Sigmoid colon (tissue), 7 donors: ENCODE data around the gene SLC9A7. TPM values are rescaled to one million over a fixed set of nuclear protein-coding genes. Genes with fewer than 3 reads are reported as not detected.

Source experiments
- DNase-seq: peaks from one replicate; pipeline ENCODE4 v3.0.0-alpha.2; 2019
- H3K27ac ChIP-seq, 4 donors: fragments of 200-600 bp; sonication (generic); one replicate each; pipeline ENCODE4 v1.5.1; 2016 to 2019; ENCODE audit warnings: mild to moderate bottlenecking in 1 of 4
- H3K27me3 ChIP-seq, 3 donors: fragments of 200-600 bp; sonication (generic); one replicate each; pipeline ENCODE4 v1.5.1; 2019; ENCODE audit warnings: mild to moderate bottlenecking in 1 of 3
- H3K36me3 ChIP-seq, 4 donors: fragments of 200-600 bp; sonication (generic); one replicate each; pipeline ENCODE4 v1.5.1; 2016 to 2019
- H3K4me1 ChIP-seq, 4 donors: fragments of 200-600 bp; sonication (generic); one replicate each; pipeline ENCODE4 v1.5.1; 2017 to 2019
- H3K4me3 ChIP-seq, 4 donors: fragments of 200-600 bp; sonication (generic); one replicate each; pipeline ENCODE4 v1.5.1; 2017 to 2019; ENCODE audit warnings: mild to moderate bottlenecking in 2 of 4, moderate library complexity in 1 of 4
- H3K9me3 ChIP-seq, 4 donors: fragments of 200-600 bp in 3 of 4; sonication (generic) in 3 of 4; one replicate each; pipeline versions ENCODE4 v1.5.1 to v1.6.1; 2013 to 2019
- CTCF ChIP-seq, 4 experiments: fragments of 450-650 bp in 3 of 4; fragments of 200-600 bp in 1 of 4; IDR thresholded peaks; one replicate each; pipeline ENCODE4 v1.5.1; 2016 to 2019; ENCODE audit warnings: antibody characterized with exemption in 4 of 4, mild to moderate bottlenecking in 3 of 4, moderate library complexity in 2 of 4
- EP300 ChIP-seq, 4 donors: sonication (generic); formaldehyde crosslinking; IDR thresholded peaks; one replicate each; pipeline ENCODE4 v1.6.1; 2017; ENCODE audit warnings: antibody characterized with exemption in 4 of 4
- POLR2A ChIP-seq, 2 donors: fragments of 450-650 bp; IDR thresholded peaks; one replicate each; pipeline ENCODE4 v1.6.1; 2016; ENCODE audit warnings: antibody characterized with exemption in 2 of 2, mild to moderate bottlenecking in 2 of 2, moderate library complexity in 2 of 2
- POLR2AphosphoS5 ChIP-seq, 4 donors: sonication (generic); formaldehyde crosslinking; IDR thresholded peaks; one replicate each; pipeline ENCODE4 v1.6.1; 2017; ENCODE audit warnings: antibody characterized with exemption in 4 of 4
- WGBS, 2 donors: extraction: QIAGEN DNeasy Blood & Tissue Kit; methylation state at CpG; one replicate each; pipeline ENCODE4 v1.1.7; 2013; 5-methylcytosine and 5-hydroxymethylcytosine counted together
- intact Hi-C: fragments of 100-400 bp; cut with DNase I; formaldehyde crosslinking; loops from one replicate; pipeline ENCODE4 v1.15.1; 2023
- polyA plus RNA-seq, 3 donors: library from polyadenylated mRNA; stranded (reverse); fragments of 200-250 nt; gene quantifications; one replicate each; pipeline ENCODE4 v1.2.3, GENCODE V29; 2013
- total RNA-seq, 4 donors: library from RNA; depleted of rRNA; stranded (reverse); fragments of >200 nt; gene quantifications; one replicate each; pipeline ENCODE4 v1.1.0, GENCODE V29; 2016
- donor health status: healthy with polysubstance abuse.
- donor health status: Bipolar disorder and iron deficiency.
- donor health status: healthy.

SLC9A7 gene
- total and polyA plus RNA-seq, 7 donors, result under 0.01 to 8.8 (median 2.9) TPM

GRCh38 chrX:46681849-46682248, 77.1 kb downstream of the SLC9A7 start:
- H3K9me3 ChIP-seq, result no peaks in the 10 kb centered on the region
- H3K4me1 ChIP-seq, result no peaks in the 10 kb centered on the region
- TF ChIP-seq POLR2AphosphoS5 (IDR thresholded peaks at IDR 0.05), result no peak
- TF ChIP-seq POLR2A (IDR thresholded peaks at IDR 0.05), result no peak
- TF ChIP-seq CTCF (IDR thresholded peaks at IDR 0.05), result no peak
- TF ChIP-seq EP300 (IDR thresholded peaks at IDR 0.05), result no peak
- H3K36me3 ChIP-seq, result no peaks in the 10 kb centered on the region
- peaks cover 0 to 2% (median 0%) of the 10 kb centered on the region in 3 donors for H3K27me3 ChIP-seq
- WGBS, 2 donors, result 83 to 90% methylated on average over 3 of the region's 3 CpGs
- no peak overlapping the region for H3K27ac ChIP-seq
- no peak for DNase-seq
- H3K4me3 ChIP-seq, result no peak overlapping the region
- intact Hi-C loops, result loop anchor here (10.0 kb wide), 1 partner anchor 127 kb away; no protein-coding TSS in a partner anchor

GRCh38 chrX:46678232-46678631, 80.7 kb downstream of the SLC9A7 start:
- no peaks in the 10 kb centered on the region for H3K4me1 ChIP-seq
- 96 to 100% methylated on average over 2 of the region's 2 CpGs for WGBS, 2 donors
- no peaks in the 10 kb centered on the region for H3K36me3 ChIP-seq
- H3K9me3 ChIP-seq, result no peaks in the 10 kb centered on the region
- no peak for TF ChIP-seq POLR2AphosphoS5 (IDR thresholded peaks at IDR 0.05)
- no peak for TF ChIP-seq EP300 (IDR thresholded peaks at IDR 0.05)
- TF ChIP-seq POLR2A (IDR thresholded peaks at IDR 0.05), result no peak
- no peak for TF ChIP-seq CTCF (IDR thresholded peaks at IDR 0.05)
- H3K27ac ChIP-seq, result no peak overlapping the region
- no peak for DNase-seq
- H3K27me3 ChIP-seq, result peaks cover 0 to 2% (median 0%) of the 10 kb centered on the region in 3 donors
- intact Hi-C loops, result no loop called here
- H3K4me3 ChIP-seq, result no peak overlapping the region

- H3K4me3 ChIP-seq, result no peak overlapping the region
- H3K27me3 ChIP-seq, result peaks cover 0 to 2% (median 0%) of the 10 kb centered on the region in 3 donors
- H3K27ac ChIP-seq, result no peak overlapping the region
- TF ChIP-seq EP300 (IDR thresholded peaks at IDR 0.05), result no peak
- no peak for TF ChIP-seq POLR2A (IDR thresholded peaks at IDR 0.05)
- TF ChIP-seq POLR2AphosphoS5 (IDR thresholded peaks at IDR 0.05), result no peak
- no peak for TF ChIP-seq CTCF (IDR thresholded peaks at IDR 0.05)
- 88 to 91% methylated on average over 10 of the region's 10 CpGs for whole genome bisulfite sequencing, 2 donors
- H3K9me3 ChIP-seq, result no peaks in the 10 kb centered on the region
- H3K36me3 ChIP-seq, result no peaks in the 10 kb centered on the region
- intact Hi-C loops, result no loop called here
- no peak for DNase-seq
- no peaks in the 10 kb centered on the region for H3K4me1 ChIP-seq
These were observed 82.2 kb downstream of the SLC9A7 start for GRCh38 chrX:46676399-46677356.

- Histone ChIP-seq H3K27me3 (no peaks in the 10 kb centered on the region), H3K9me3 (no peaks in the 10 kb centered on the region), H3K27ac (no peak overlapping the region), H3K4me3 (no peak overlapping the region), H3K36me3 (no peaks in the 10 kb centered on the region), H3K4me1 (no peaks in the 10 kb centered on the region)
- intact Hi-C loops, result no loop called here
- no peak for DNase-seq
- TF ChIP-seq CTCF (IDR thresholded peaks at IDR 0.05), result no peak
- TF ChIP-seq POLR2AphosphoS5 (IDR thresholded peaks at IDR 0.05), result no peak
- TF ChIP-seq POLR2A (IDR thresholded peaks at IDR 0.05), result no peak
- TF ChIP-seq EP300 (IDR thresholded peaks at IDR 0.05), result no peak
- WGBS, 2 donors, result 85 to 90% methylated on average over 5 of the region's 5 CpGs
These were observed 85.1 kb downstream of the SLC9A7 start for GRCh38 chrX:46673620-46674359.
